ENCODE data around the gene DHCR24.

Gene DHCR24

DNA sequence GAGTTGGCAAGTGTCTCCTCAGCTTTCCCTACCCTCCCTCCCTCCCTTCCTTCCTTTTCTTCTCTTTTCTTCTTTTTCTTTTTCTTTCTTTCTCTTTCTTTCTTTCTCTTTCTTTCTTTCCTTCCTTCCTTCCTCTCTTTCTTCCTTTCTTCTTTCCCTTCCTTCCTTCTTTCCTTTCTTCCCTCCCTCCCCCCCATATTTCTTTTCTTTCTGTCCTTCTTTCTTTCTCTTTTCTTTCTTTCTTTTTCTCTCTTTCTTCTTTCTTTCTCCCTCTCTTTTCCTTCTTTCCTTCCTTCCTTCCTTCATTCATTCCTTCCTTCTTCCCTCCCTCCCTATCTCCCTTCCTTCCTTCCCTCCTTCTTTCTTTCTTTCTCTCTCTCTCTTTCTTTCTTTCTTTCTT is 67.3 kb downstream of the DHCR24 start:
- TF ChIP-seq NFIC (IDR thresholded peaks at IDR 0.05): no peak
- TF ChIP-seq FOXM1 (IDR thresholded peaks at IDR 0.05; ENCODE audit: borderline replicate concordance, low read depth): no peak
- TF ChIP-seq, protein P1, sequence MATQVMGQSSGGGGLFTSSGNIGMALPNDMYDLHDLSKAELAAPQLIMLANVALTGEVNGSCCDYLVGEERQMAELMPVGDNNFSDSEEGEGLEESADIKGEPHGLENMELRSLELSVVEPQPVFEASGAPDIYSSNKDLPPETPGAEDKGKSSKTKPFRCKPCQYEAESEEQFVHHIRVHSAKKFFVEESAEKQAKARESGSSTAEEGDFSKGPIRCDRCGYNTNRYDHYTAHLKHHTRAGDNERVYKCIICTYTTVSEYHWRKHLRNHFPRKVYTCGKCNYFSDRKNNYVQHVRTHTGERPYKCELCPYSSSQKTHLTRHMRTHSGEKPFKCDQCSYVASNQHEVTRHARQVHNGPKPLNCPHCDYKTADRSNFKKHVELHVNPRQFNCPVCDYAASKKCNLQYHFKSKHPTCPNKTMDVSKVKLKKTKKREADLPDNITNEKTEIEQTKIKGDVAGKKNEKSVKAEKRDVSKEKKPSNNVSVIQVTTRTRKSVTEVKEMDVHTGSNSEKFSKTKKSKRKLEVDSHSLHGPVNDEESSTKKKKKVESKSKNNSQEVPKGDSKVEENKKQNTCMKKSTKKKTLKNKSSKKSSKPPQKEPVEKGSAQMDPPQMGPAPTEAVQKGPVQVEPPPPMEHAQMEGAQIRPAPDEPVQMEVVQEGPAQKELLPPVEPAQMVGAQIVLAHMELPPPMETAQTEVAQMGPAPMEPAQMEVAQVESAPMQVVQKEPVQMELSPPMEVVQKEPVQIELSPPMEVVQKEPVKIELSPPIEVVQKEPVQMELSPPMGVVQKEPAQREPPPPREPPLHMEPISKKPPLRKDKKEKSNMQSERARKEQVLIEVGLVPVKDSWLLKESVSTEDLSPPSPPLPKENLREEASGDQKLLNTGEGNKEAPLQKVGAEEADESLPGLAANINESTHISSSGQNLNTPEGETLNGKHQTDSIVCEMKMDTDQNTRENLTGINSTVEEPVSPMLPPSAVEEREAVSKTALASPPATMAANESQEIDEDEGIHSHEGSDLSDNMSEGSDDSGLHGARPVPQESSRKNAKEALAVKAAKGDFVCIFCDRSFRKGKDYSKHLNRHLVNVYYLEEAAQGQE (IDR thresholded peaks at IDR 0.05; ENCODE audit: low read depth): no peak
- TF ChIP-seq, protein P2, sequence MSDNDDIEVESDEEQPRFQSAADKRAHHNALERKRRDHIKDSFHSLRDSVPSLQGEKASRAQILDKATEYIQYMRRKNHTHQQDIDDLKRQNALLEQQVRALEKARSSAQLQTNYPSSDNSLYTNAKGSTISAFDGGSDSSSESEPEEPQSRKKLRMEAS (IDR thresholded peaks at IDR 0.05): no peak
- TF ChIP-seq TCF12 (IDR thresholded peaks at IDR 0.05; ENCODE audit: low read depth): no peak
- TF ChIP-seq, protein P3, sequence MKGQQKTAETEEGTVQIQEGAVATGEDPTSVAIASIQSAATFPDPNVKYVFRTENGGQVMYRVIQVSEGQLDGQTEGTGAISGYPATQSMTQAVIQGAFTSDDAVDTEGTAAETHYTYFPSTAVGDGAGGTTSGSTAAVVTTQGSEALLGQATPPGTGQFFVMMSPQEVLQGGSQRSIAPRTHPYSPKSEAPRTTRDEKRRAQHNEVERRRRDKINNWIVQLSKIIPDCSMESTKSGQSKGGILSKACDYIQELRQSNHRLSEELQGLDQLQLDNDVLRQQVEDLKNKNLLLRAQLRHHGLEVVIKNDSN (IDR thresholded peaks at IDR 0.05): no peak
- TF ChIP-seq CREB1 (IDR thresholded peaks at IDR 0.05; ENCODE audit: low read depth): no peak
- TF ChIP-seq EGR1 (IDR thresholded peaks at IDR 0.05): no peak
- TF ChIP-seq TEAD4 (IDR thresholded peaks at IDR 0.05): no peak
- TF ChIP-seq YY1 (IDR thresholded peaks at IDR 0.05; ENCODE audit: low read depth): no peak
- TF ChIP-seq CEBPB (IDR thresholded peaks at IDR 0.05): no peak

DNA sequence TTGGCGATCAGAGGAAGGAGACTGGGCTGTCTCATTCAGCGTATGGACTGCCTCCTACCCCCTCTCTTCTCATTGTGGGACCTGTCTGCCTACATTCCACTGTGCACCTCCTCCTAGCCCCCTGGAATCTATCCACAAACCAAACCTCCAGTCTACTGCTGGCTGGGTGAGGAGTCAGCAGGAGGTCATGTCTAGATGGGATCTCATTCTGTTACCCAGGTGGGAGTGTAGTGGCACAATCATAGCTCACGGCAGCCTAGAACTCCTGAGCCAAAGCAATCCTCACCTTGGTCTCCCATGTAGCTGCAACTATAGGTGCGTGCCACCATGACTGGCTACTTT is 67.8 kb downstream of the DHCR24 start:
- peak; percentile 48; the same call in 1 of the 2 replicates for TF ChIP-seq YY1 (IDR thresholded peaks at IDR 0.05; ENCODE audit: low read depth)
- peak; percentile 75 for TF ChIP-seq NFIC (IDR thresholded peaks at IDR 0.05)
- TF ChIP-seq, protein P2 (IDR thresholded peaks at IDR 0.05): no peak
- TF ChIP-seq RAD21 (IDR thresholded peaks at IDR 0.05; ENCODE audit: low read depth): no peak
- TF ChIP-seq EP300 (IDR thresholded peaks at IDR 0.05; ENCODE audit: borderline replicate concordance): peak; percentile 74
- TF ChIP-seq TCF12 (IDR thresholded peaks at IDR 0.05; ENCODE audit: low read depth): peak; percentile 82
- peak; percentile 93 for TF ChIP-seq TEAD4 (IDR thresholded peaks at IDR 0.05)
- TF ChIP-seq ZBTB7A (IDR thresholded peaks at IDR 0.05; ENCODE audit: low read depth): peak; percentile 50; the same call in 1 of the 2 replicates

DNA sequence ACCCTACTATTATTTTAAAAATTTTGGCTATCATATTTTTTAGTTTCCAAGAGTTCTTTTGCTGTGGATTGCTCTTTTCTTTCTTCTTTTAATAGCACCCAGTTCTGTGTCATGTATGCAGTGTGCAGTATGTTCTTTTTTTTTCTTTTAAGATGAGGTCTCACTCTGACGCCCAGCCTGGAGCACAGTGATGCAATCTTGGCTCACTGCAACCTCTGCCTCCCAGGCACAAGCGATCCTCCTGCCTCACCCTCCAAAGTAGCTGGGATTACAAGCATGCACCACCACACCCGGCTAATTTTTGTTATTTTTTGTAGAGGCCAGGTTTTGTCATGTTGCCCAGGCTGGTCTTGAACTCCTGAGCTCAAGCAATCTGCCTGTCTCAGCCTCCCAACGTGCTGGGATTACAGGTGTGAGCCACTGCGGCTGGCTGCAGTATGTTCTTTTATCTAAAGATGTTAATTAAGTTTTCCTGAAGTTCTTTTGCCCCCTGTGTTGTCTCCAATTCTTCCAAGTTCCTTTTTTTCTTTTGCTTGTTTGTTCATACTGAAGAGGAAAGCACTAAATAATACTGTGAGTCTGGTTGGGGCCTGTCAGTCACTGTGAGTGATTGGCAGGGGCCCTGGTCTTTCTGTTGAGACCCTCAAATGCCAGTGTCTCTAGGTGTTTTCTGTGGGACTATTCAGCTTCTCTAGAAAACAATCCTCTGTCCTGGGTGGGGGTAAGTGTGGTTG is 68.4 kb downstream of the DHCR24 start:
- TF ChIP-seq CEBPB (IDR thresholded peaks at IDR 0.05): peak; percentile 85
- TF ChIP-seq ZBTB7A (IDR thresholded peaks at IDR 0.05; ENCODE audit: low read depth): no peak

DNA sequence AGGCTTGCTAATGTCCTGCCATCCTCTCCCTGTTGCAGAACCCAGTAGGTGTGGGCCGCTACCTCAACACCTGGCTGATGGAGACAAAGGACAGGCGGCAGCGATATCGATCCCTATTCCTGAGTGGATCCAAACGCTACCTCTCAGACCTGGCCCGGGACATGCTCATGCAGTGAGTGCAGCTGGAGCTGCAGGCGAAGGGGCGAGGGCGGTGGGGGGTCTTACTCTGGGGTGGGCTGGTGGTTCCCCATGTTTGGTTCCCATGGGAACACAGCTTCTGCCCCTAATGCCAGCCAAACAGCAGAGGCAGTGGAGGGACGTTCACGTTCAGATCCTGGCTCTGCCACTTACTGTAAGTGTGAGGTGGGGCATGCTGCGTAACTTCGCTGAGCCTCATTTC is 70.0 kb downstream of the DHCR24 start:
- TF ChIP-seq TAF1 (IDR thresholded peaks at IDR 0.05; ENCODE audit: low read depth): no peak

DNA sequence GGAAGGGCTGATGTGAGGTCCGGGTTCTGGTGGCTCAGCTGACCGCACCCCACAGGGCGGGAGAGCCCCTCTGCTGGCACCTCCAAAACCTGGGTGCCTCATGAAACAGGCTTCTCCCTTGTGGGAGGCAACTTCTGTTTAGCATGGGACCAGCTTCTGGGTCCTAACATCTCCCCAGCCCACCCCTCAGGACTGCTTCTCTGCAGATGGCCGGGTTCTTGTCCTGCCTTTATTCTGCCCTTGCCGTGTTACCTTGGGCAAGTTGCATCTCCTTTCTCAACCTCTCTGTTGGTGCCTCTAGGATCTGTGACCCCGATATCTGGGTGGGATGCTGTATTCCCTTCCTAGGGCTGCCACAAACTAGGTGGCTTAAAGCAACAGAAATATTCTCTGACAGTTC is 70.9 kb downstream of the DHCR24 start:
- TF ChIP-seq RAD21 (IDR thresholded peaks at IDR 0.05; ENCODE audit: low read depth) (no peak), TEAD4 (IDR thresholded peaks at IDR 0.05) (no peak), EGR1 (IDR thresholded peaks at IDR 0.05) (no peak), TAF1 (IDR thresholded peaks at IDR 0.05; ENCODE audit: low read depth) (no peak), CREB1 (IDR thresholded peaks at IDR 0.05; ENCODE audit: low read depth) (no peak), TCF12 (IDR thresholded peaks at IDR 0.05; ENCODE audit: low read depth) (no peak), NFIC (IDR thresholded peaks at IDR 0.05) (no peak), FOXM1 (IDR thresholded peaks at IDR 0.05; ENCODE audit: borderline replicate concordance, low read depth) (no peak), ZBTB7A (IDR thresholded peaks at IDR 0.05; ENCODE audit: low read depth) (no peak), EP300 (IDR thresholded peaks at IDR 0.05; ENCODE audit: borderline replicate concordance) (no peak), YY1 (IDR thresholded peaks at IDR 0.05; ENCODE audit: low read depth) (no peak), CEBPB (IDR thresholded peaks at IDR 0.05) (no peak)
- TF ChIP-seq, protein P3 (IDR thresholded peaks at IDR 0.05): no peak
- TF ChIP-seq, protein P2 (IDR thresholded peaks at IDR 0.05): no peak
- TF ChIP-seq, protein P1 (IDR thresholded peaks at IDR 0.05; ENCODE audit: low read depth): no peak

DNA sequence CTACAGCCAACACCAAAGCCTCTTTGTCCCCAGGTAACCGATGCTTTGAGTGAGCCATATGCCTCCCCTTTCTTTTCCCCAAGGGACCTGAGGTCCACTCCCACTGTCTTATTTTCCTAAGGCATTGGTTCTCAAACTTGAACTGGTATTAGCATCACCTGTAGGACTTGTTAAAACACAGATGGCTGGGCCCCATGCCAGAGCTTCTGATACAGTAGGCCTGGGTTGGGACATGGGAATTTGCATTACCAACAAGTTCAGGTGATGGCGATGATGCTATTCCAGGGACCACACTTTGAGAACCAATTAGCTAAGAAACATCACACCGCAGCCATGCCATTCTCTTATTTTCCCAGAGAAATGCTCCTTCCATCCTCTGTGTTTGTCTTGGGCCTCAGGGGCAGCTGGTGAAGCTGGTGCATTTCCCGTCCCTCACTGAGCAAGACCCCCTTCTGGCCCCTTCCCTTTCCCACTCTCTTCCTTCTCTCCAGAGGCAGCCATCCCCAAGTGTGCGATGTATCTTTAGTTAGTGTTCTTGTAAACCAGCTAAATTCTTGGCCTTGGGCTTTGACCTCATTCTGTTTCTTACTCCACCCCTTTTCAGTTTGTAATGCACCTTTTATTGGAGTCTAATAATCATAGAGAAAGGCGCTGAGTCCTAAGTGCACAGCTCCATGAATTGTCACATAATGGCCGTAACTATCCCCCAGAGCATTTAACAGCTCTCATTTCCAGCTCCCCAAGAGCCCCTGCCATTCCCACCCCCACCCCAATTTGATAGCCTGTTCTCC is 71.7 kb downstream of the DHCR24 start:
- TF ChIP-seq, protein P2 (IDR thresholded peaks at IDR 0.05): no peak
- TF ChIP-seq YY1 (IDR thresholded peaks at IDR 0.05; ENCODE audit: low read depth) (no peak), RAD21 (IDR thresholded peaks at IDR 0.05; ENCODE audit: low read depth) (no peak), TAF1 (IDR thresholded peaks at IDR 0.05; ENCODE audit: low read depth) (no peak), NFIC (IDR thresholded peaks at IDR 0.05) (no peak)
- TF ChIP-seq, protein P3 (IDR thresholded peaks at IDR 0.05): no peak

Measured in Ishikawa (cell line).